HG03457 (cell line): ENCODE data around the gene MAP1S.
A peak's percentile ranks its signal among the peaks of the same experiment; 100 is the strongest.
"Not testable (repeated sequence)": the region's sequence is repeated elsewhere in the genome, so short reads cannot be mapped to it uniquely, and the experiment has no call there.

ENCODE experiments used
- ATAC-seq: cut with Tn5 transposase; IDR thresholded peaks from one replicate; pipeline ENCODE4 v1.9.1; 2021; ENCODE audit warnings: moderate number of reproducible peaks; ENCODE audit not compliant: unreplicated experiment

MAP1S gene

GRCh38 chr19:17755977-17756670, 36.8 kb downstream of the MAP1S start:
- no peak for ATAC-seq

GRCh38 chr19:17757125-17757524, 37.8 kb downstream of the MAP1S start:
- no peak for ATAC-seq

- ATAC-seq = no peak
Observed at GRCh38 chr19:17758515-17758914, 39.2 kb downstream of the MAP1S start.

- ATAC-seq = no peak
Observed at GRCh38 chr19:17761148-17761547, 41.9 kb downstream of the MAP1S start.

- no peak for ATAC-seq
Observed at GRCh38 chr19:17762505-17763229, 43.4 kb downstream of the MAP1S start.

GRCh38 chr19:17764348-17764747, 45.1 kb downstream of the MAP1S start:
- no peak for ATAC-seq

- ATAC-seq = no peak
Observed at GRCh38 chr19:17765069-17765618, 45.9 kb downstream of the MAP1S start.

- ATAC-seq = no peak
Observed at GRCh38 chr19:17766543-17767131, 47.4 kb downstream of the MAP1S start.

- no peak for ATAC-seq
Observed at GRCh38 chr19:17767559-17767958, 48.3 kb downstream of the MAP1S start.

GRCh38 chr19:17770613-17771012, 51.3 kb downstream of the MAP1S start:
- ATAC-seq = no peak

GRCh38 chr19:17772172-17772571, 52.9 kb downstream of the MAP1S start:
- no peak for ATAC-seq

- no peak for ATAC-seq
Observed at GRCh38 chr19:17775245-17775927, 56.1 kb downstream of the MAP1S start.

GRCh38 chr19:17775991-17776803, 56.9 kb downstream of the MAP1S start:
- peak; percentile 62 for ATAC-seq

- ATAC-seq = not testable (repeated sequence)
Observed at GRCh38 chr19:17777840-17778239, 58.6 kb downstream of the MAP1S start.

- no peak for ATAC-seq
Observed at GRCh38 chr19:17778251-17778967, 59.1 kb downstream of the MAP1S start.

- ATAC-seq = no peak
Observed at GRCh38 chr19:17778968-17779929, 60.0 kb downstream of the MAP1S start.

GRCh38 chr19:17780781-17781180, 61.5 kb downstream of the MAP1S start:
- ATAC-seq = no peak

- ATAC-seq = not testable (repeated sequence)
Observed at GRCh38 chr19:17783721-17784120, 64.4 kb downstream of the MAP1S start.
